ENCODE data around the gene COG5. TPM values are rescaled to one million over a fixed set of nuclear protein-coding genes. Genes with fewer than 3 reads are reported as not detected.

Gene COG5
- total and polyA plus RNA-seq, 2 of the 8 experiments (the other 6 are each of a cell fraction or from before 2014, with no cell fraction given), result 10.5 to 28.1 TPM

DNA sequence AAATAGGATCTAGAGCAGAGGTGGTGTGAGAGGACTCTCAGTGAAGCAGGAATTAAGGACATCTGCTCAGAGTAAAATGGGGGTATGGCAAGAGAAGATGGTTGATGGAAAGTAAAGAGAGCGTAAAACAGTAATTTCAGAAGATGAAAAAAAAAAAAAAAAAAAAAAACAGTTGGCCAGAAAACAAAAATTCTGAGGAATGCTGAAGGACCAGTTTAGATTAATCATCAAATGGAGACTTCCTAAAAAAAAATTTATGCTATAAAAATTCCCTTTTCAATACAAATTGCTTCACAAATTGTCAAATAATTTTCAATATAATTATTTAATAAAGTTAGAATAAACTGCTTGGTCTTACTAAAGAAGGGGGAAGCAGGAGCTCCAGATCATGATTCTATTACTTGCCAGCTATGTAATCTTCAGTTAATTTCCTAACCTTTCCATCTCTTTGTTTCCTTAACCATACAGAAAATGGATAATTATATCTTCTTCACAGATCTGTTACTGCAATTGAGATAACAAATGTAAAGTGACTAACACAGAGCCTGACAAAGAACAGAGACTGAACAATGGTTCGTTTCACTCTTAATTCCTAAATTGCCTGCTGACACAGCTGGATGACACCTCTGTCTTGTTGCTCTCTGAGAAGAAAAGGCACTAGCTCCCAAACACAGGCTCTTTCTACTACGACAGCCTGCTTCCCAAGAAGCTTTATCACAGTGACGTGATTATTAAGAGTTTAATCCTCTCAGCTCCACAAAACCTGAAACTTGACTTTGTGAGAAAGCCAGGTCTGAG lies 158.8 kb downstream of the COG5 start:
- no peak overlapping the region for H3K4me3 ChIP-seq (ENCODE audit: extremely low read depth in 1 of 4, insufficient read depth in 2 of 4, low read depth in 3 of 4, low read length in 4 of 4)
- no peak overlapping the region for H2BK5ac ChIP-seq (ENCODE audit: low read depth, low read length)
- DNase-seq (ENCODE audit: low read depth in 1 of 2, low spot score in 2 of 2) (no peak), FAIRE-seq (peak; percentile 50)
- no peak overlapping the region for H2BK12ac ChIP-seq (ENCODE audit: low read depth, low read length)
- no peak overlapping the region for H4K5ac ChIP-seq (ENCODE audit: insufficient read length, low read depth, low read length)
- H3K36me3 ChIP-seq (ENCODE audit: control insufficient read depth in 2 of 4, insufficient read depth in 4 of 4, low read length in 3 of 4), result no peaks in the 10 kb centered on the region
- no peak overlapping the region for H3K4me2 ChIP-seq (ENCODE audit: insufficient read depth in 1 of 2, low read depth in 2 of 2, low read length in 2 of 2)
- ChIA-PET CTCF (ENCODE audit: partially characterized antibody) (no interaction called here), POLR2A (ENCODE audit: partially characterized antibody) (no interaction called here)
- H3K9ac ChIP-seq (replicated peaks in 1 of 4; ENCODE audit: extremely low read depth in 1 of 4, low read depth in 3 of 4, low read length in 3 of 4), result no peak overlapping the region
- no peaks in the 10 kb centered on the region for H3K27me3 ChIP-seq (replicated peaks in 1 of 4; ENCODE audit: control insufficient read depth in 3 of 4, extremely low read depth in 1 of 4, insufficient read depth in 3 of 4, low read length in 3 of 4)
- 79% methylated on average over 3 of the region's 4 CpGs; no CpG with 5 or more reads in 1 of the 2 experiments for WGBS, 2 experiments (ENCODE audit: extremely low coverage in 1 of 2, insufficient coverage in 1 of 2, insufficient read length in 1 of 2, insufficient replicate concordance in 2 of 2, low coverage in 1 of 2, low lambda C conversion rate in 2 of 2, missing lambda C conversion rate in 1 of 2)
- no peak overlapping the region for H2AK5ac ChIP-seq (ENCODE audit: low read depth, low read length)
- H3K14ac ChIP-seq (ENCODE audit: insufficient read length), result no peak overlapping the region
- no peak overlapping the region for H3K18ac ChIP-seq (ENCODE audit: extremely low read depth, low read length)
- H3K9me3 ChIP-seq (ENCODE audit: insufficient read depth in 2 of 2, low read depth in 1 of 2, low read length in 1 of 2), result no peaks in the 10 kb centered on the region
- no peak overlapping the region for H4K91ac ChIP-seq (replicated peaks; ENCODE audit: insufficient read length, low read length)
- H3K4ac ChIP-seq (replicated peaks; ENCODE audit: insufficient read length, low read depth, low read length), result no peak overlapping the region
- H2BK15ac ChIP-seq (ENCODE audit: low read length), result no peak overlapping the region
- no peak overlapping the region for H2BK120ac ChIP-seq (replicated peaks; ENCODE audit: low read depth, low read length)
- H3K56ac ChIP-seq (replicated peaks; ENCODE audit: insufficient read length, low read depth, low read length), result no peak overlapping the region
- no peak overlapping the region for H3K23ac ChIP-seq (ENCODE audit: insufficient read length)
- no peak overlapping the region for H3K27ac ChIP-seq (ENCODE audit: low read depth, low read length)
- H2AFZ ChIP-seq (ENCODE audit: low read length), result no peak overlapping the region
- H2BK20ac ChIP-seq (ENCODE audit: low read length), result no peak overlapping the region
- H3K4me1 ChIP-seq (replicated peaks in 1 of 4; ENCODE audit: control insufficient read depth in 3 of 4, insufficient read depth in 4 of 4, low read length in 3 of 4), result no peaks in the 10 kb centered on the region; a peak in 2 of 7 replicates
- H3K23me2 ChIP-seq (ENCODE audit: low read depth, low read length), result no peaks in the 10 kb centered on the region
- H4K8ac ChIP-seq (ENCODE audit: extremely low read depth, insufficient read depth, low read length), result no peak overlapping the region
- H3K79me2 ChIP-seq (ENCODE audit: control insufficient read depth in 1 of 2, insufficient read depth in 2 of 2, low read length in 2 of 2), result no peaks in the 10 kb centered on the region
- H3K79me1 ChIP-seq (ENCODE audit: low read depth, low read length), result no peaks in the 10 kb centered on the region
- H4K20me1 ChIP-seq (replicated peaks in 1 of 2; ENCODE audit: control insufficient read depth in 1 of 2, insufficient read depth in 2 of 2, low read length in 2 of 2), result no peaks in the 10 kb centered on the region
- TF ChIP-seq RFX5 (IDR thresholded peaks at IDR 0.05; ENCODE audit: borderline replicate concordance, low read depth, low read length) (no peak), TAF7 (optimal IDR thresholded peaks at IDR 0.05; ENCODE audit: borderline replicate concordance, low read depth, low read length) (no peak), SP4 (IDR thresholded peaks at IDR 0.05; ENCODE audit: low read length) (no peak), TEAD4 (IDR thresholded peaks at IDR 0.05; ENCODE audit: low read depth, low read length) (no peak), CBX8 (IDR thresholded peaks at IDR 0.05; ENCODE audit: borderline replicate concordance, low read depth, low read length) (no peak), HDAC6 (IDR thresholded peaks at IDR 0.05; ENCODE audit: low read depth, low read length) (no peak), SUZ12 (IDR thresholded peaks at IDR 0.05; ENCODE audit: low read length) (no peak), SP1 (IDR thresholded peaks at IDR 0.05; ENCODE audit: low read depth, low read length) (no peak), CBX5 (IDR thresholded peaks at IDR 0.05; ENCODE audit: low read depth, low read length) (no peak), SAP30 (IDR thresholded peaks at IDR 0.05; ENCODE audit: insufficient read depth, insufficient replicate concordance, low read length) (no peak), KDM5A (IDR thresholded peaks at IDR 0.05; ENCODE audit: low read length) (no peak), YY1 (IDR thresholded peaks at IDR 0.05; ENCODE audit: low read depth, low read length) (no peak), CTBP2 (IDR thresholded peaks at IDR 0.05; ENCODE audit: borderline replicate concordance, insufficient read depth, insufficient read length, low read length) (no peak), KDM4A (IDR thresholded peaks at IDR 0.05; ENCODE audit: low read depth, low read length, severe bottlenecking) (no peak)
